SK-N-MC (cell line): ENCODE data around the gene CDC42EP1.
"Not testable (repeated sequence)": the region's sequence is repeated elsewhere in the genome, so short reads cannot be mapped to it uniquely, and the experiment has no call there.

Experiments used
- EZH2 ChIP-seq: fragments of 200-600 bp; sonication (generic); IDR thresholded peaks from one replicate; pipeline ENCODE4 v1.6.1; 2017; ENCODE audit warnings: antibody characterized with exemption
- POLR2AphosphoS5 ChIP-seq: IDR thresholded peaks from 2 replicates; pipeline ENCODE4 v1.6.1; 2012; ENCODE audit warnings: mild to moderate bottlenecking, low read depth, low read length, borderline replicate concordance

- not testable (repeated sequence) for TF ChIP-seq POLR2AphosphoS5, EZH2
These were observed 42.4 kb downstream of the CDC42EP1 start for GRCh38 chr22:37602546-37603277.
